ENCODE measurements around the gene NXN.
"Not testable (repeated sequence)": the region's sequence is repeated elsewhere in the genome, so short reads cannot be mapped to it uniquely, and the experiment has no call there.

Gene NXN

GRCh38 chr17:979212-979538 lies 401 bp downstream of the NXN start:
- no peak for DNase-seq (ENCODE audit: low read depth)

DNA sequence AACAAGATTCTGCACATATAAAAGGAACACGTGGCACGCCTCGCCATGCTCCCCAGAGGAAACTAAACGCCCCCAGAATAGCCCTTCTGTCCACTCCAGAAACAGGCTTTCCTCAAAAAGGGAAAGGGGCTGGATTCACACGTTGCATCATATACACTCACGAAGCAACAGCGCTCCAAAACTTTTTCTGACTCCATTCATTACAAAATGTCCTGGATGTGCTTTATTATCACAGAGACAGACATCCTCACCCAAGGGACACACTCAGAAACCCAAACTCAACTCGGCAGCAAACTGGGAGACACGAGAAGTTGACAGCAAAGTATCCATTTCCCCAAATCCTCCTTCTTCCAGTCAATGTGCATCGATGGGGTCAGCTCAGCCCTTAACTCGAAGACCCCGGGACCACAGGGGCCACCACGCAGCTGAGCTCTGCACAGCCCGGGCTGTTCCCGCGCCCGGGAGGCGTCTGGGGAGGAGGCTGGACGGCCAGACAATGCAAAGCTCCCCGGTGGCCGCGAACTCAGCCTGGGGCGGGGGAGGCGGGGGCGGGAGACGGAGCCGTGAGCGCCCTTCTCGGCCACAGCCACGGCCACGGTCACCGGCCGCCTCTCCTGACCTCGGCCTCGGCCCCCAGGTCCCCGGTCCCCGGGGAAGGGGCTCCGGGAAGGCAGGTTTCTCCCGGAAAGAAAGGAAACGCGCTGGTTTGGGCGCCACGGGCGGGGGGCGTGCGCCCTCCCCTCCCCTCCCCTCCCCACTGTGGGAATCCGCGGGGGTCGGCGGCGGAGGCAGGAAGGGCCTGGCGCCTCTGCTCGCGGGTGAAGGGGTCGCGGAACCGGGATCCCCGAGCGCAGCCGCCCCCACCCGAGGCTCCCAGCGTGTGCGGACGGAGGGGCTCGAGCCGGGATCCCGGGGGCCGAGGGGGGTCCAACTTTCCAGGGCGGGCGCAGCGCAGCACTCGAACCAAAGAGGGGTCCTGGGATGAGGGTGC lies 1.2 kb downstream of the NXN start:
- DNase-seq (ENCODE audit: low read depth) = no peak

GRCh38 chr17:977166-977565 lies 2.4 kb downstream of the NXN start:
- DNase-seq (ENCODE audit: low read depth) = no peak

- DNase-seq (ENCODE audit: low read depth) = no peak
Observed at GRCh38 chr17:976312-976711, 3.3 kb downstream of the NXN start.

DNA sequence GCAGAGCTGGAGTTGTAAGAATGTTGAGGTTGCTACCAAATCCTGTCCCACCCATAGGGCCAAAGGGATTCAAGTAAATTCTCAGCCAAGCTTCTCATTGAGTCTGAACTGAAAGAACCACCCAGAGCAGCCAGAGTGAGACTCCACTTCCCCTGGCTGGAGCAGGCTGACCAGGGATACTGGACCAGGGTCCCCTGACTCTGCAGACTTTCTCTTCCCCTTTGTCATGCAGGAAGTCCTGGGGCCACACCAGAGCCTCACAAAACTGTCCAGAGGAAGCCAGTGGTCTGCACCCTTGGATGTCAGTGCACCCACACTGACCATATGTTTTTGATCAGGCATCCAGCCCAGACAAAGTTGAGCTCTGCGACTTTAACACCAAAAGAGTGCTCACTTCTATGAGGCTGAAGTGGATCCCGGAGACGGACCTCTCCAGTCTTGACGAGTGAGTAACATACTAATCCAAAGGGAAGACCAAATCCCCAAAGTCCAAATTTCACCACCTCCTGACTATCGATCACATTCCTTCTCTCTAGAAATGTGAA lies 4.1 kb downstream of the NXN start:
- DNase-seq (ENCODE audit: low read depth) = no peak

- DNase-seq (ENCODE audit: low read depth) = not testable (repeated sequence)
Observed at GRCh38 chr17:974778-975177, 4.8 kb downstream of the NXN start.

- DNase-seq (ENCODE audit: low read depth) = no peak
Observed at GRCh38 chr17:973053-973452, 6.5 kb downstream of the NXN start.

DNA sequence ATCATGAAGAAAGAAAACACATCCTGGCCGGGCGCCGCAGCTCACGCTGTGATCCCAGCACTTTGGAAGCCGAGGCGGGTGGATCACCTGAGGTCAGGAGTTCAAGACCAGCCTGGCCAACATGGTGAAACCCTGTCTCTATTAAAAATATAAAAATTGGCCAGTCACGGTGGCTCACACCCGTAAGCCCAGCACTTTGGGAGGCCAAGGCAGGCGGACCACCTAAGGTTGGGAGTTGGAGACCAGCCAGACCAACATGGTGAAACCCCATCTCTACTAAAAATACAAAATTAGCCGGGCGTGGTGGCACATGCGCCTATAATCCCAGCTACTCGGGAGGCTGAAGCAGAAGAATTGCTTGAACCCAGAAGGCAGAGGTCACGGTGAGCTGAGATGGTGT lies 7.7 kb downstream of the NXN start:
- DNase-seq (ENCODE audit: low read depth) = not testable (repeated sequence)

DNA sequence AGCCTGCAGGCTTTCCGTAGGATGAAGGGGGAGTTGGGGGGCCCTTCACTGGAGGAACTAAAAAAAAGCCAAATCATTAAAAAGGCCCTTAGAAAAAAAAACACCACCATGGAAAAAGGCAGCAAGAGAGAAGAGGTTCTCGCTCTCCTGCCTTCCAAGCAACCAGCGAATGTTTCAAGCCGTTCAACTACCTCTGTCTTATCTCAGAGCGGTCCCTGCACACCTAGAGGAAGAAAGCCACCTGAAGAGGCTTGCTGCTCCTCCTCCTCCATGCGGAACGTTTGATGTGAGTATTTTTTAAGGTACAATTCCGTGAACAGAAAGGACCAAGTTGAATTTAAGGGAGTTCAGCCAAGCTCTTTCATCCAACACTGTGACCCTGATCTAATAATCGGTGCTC lies 9.2 kb downstream of the NXN start:
- no peak for DNase-seq (ENCODE audit: low read depth)

DNA sequence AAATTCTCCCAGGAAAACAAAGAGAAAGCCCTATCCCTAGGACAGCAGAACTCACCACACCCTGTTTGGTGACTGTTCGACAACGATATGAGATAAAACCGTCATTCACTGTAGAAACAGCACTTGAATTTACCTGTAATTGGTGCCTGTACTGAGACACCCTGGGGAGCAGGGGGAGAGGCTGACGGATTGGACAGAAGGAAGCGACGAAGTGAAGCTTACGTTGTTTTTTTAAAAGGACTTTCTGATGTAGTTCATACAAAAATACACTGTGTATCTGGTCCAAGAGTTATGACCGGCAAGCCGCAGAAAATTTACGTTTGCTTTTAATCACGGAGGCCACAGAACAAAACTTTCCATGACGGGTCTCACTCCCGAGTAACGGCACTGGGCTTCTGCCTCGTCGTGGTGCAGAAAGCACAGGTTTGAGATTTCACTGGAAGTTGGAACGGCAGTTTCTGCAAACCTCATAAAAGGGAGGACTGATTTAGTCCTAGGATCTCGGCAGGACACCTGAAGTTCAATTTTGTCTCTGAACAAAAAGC lies 9.7 kb downstream of the NXN start:
- no peak for DNase-seq (ENCODE audit: low read depth)

DNA sequence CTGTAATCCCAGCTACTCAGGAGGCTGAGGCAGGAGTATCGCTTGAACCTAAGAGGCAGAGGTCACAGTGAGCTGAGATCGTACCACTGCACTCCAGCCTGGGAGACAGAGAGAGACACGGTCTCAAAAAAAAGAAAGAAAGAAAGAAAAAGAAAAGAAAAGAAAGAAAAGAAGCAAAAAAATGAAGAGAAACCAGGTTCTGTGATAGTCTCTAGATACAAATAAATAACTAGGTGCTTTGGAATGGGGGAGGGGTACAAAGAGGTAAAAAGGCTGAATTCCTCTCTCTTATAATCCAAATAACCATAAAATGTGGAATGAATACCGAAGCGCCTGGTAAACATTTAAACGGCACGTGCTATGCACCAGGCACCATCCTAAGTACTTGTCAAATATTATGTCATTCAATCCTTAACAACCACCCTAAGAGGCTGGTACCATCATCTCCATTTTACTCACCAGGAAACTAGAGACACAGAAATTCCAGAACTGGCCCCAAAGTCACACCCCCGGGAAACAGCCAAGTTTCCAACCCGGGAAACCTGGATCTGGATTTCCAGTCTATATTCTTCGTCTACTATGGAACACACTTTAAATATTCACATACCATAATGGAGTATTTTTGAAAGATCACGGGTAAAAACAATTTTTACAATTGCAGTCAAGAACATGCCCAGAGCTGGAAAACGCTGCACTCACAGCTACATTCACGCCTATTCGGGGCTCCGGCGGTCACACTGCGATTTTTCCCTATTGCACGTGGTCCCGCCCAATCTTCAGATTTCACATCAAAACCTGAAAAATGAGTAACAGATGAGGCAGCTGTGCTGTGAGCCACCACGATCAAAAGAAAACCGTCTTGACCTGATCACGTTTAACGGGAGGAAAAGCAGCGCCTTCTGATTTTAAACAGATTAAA lies 10.5 kb downstream of the NXN start:
- DNase-seq (ENCODE audit: low read depth) = no peak

GRCh38 chr17:967122-967521 lies 12.5 kb downstream of the NXN start:
- DNase-seq (ENCODE audit: low read depth) = no peak

DNA sequence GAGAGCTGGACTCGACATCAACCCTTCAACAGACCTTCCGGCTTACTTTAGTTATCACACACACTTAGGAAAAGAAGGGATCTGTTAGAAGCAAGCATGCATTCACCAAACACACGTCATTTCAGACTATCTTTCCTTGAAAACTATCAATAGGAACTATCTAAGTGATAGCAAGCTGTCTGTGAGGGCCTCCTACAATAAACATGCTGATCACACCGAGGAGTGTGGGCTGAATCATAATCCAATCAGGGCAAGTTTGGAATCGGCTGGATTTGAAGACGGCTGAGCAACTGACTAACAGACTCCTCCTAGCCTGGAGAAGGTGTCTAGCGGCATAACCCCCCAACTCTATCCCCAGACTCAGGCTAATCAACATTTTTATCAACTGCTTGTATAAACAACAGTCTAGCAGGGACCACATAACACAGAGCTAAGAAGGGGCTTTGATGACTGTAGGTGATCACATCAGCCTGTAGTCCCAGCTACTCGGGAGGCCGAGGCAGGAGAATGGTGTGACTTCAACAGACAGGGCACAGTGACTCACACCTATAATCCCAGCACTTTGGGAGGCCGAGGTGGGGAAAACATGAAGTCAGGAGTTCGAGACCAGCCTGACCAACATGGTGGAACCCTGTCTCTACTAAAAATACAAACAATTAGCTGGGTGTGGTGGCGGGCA lies 14.1 kb downstream of the NXN start:
- DNase-seq (ENCODE audit: low read depth) = no peak

- DNase-seq (ENCODE audit: low read depth) = no peak
Observed at GRCh38 chr17:964876-965275, 14.7 kb downstream of the NXN start.

GRCh38 chr17:962670-963069 lies 16.9 kb downstream of the NXN start:
- DNase-seq (ENCODE audit: low read depth) = no peak

DNA sequence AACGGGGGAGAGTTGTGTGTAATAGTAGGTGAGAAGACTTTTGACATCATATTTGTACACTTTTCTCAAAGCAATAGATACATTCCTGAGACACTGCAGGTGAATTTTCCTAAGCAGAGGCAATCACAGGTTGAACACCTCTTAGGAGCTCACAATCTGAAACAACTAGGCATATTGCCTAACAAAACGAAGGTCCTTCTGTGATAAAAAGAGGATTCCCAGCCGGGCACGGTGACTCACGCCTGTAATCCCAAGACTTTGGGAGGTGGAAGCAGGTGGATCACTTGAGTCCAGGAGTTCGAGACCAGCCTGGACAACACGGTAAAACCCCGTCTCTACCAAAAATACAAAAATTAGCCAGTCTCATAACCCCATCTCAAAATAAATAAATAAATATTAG lies 17.4 kb downstream of the NXN start:
- no peak for DNase-seq (ENCODE audit: low read depth)

DNA sequence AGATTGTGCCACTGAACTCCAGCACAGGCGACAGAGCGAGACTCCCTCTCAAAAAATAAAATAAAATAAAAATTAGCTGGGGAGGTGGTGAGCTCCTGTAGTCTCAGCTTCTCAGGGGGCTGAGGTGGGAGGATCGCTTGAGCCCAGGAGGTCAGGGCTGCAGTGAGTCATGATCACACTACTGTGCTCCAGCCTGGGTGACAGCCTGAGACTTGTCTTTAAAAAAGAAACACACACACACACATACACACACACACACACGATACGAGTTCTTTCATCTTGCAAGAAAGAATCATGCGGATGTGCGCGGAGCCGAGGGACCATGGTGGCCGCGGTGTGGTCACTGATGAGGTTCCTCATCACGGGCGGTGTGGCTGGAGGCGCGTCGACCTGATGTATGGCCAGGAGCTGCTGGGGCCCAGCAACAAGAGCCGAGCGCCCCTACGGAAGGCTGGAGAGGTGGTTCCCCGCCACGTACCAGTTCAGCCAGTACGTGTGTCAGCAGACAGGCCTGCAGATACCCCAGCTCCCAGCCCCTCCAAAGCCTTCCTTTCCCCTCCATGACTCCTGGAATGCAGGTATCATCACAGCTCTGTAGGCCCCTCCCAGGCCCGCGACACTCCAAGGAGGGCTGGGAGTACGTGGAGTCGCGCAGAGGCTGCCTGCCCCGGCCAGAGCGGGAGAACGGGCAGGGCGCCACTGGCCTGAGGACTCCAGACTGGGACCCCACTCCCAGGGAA lies 20.7 kb downstream of the NXN start:
- DNase-seq (ENCODE audit: low read depth) = no peak

DNA sequence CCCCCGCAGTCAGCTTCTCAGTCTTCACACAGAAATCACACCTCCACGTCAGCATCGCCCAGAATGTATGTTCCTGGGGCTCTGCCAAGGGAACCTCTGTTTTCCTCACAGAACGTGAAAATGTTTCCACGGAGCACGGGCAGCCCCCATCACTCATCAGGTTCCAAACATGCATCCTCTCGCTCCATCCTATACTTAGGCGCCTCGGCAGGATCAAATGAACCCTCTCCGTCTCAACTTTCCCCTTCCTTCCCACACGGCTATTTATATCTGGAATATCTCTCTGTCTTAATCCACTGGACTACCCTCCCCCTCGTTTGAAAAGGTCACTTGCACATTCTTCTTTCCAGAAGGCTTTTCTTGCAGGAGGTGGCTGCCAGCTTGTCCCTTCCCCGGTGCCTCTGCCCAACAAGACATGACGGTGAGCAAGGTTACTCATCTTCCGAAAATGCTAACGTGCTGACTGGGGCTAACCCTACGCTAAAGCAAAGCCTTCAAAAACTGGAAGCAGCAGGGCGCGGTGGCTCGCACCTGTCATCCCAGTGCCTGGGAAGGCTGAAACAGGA lies 21.6 kb downstream of the NXN start:
- DNase-seq (ENCODE audit: low read depth) = no peak

DNA sequence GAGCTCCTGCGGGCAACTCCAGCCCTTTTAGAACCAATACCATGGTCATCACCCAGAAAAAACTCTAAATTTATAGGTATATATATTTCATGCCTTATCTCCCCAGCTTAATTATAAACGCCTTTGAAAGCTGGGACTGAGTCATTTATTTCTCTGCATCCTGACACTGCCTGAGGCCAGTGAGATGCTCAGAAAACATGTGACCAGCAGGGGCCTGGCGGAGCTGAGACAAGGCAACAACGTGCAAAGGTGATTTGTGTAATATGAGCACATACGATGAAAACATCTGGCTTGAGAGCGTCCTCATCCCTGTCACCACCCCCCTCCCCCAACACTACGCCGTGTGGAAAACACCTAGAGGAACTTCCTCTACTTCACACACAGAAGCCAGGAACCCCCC lies 22.7 kb downstream of the NXN start:
- DNase-seq (ENCODE audit: low read depth) = no peak

DNA sequence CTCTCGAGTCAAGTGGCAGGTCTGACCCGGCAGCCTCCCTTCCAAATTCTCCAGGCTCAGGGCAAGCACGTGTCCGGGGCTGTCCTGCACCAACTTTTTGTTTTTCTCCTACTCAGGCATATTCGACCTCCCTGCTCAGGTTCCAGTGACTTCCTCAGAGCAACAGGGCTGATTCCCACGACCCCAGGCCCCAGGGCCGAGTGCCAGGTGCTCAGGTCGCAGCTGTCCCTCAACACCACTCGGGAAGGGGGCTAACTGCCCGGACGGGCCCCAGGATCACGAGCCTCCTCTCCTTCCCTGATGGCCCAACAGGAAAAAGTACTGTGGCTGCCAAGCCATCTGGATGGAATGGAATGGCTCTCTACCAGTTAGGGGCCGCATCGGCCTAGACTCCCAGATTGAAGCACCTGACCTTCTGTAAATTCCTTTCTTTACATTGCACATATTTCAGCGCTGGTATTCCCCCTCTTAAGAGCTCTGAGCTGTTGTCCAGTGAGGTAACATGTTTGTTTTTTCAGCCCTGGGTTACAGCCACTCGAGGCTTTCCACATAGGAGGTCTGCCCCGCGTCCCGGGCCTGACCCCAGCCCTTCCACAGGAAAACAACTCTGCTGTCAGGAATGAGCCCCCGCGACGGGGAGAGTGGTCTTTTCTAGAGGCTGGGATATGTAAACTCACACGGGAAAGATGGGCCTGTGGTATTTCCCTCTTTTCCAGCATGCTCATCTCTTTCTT lies 25.0 kb downstream of the NXN start:
- no peak for DNase-seq (ENCODE audit: low read depth)
